RWPE1 (cell line): Measurements from ENCODE around the gene HEATR9.

Experiments
- CTCF ChIA-PET: fragments of 350-600 bp; sonication (Branson Sonifier 250); formaldehyde crosslinking; extraction: SDS; loops from one replicate; lab custom pipeline; 2021; lab: Yijun Ruan, JAX
- POLR2A ChIA-PET: fragments of 400-600 bp; formaldehyde crosslinking; extraction: SDS; loops from one replicate; lab custom pipeline; 2020; ENCODE audit warnings: antibody characterized with exemption; ENCODE audit not compliant: low non-redundant PET; lab: Yijun Ruan, JAX
- DNase-seq: peaks from one replicate; pipeline ENCODE4 v3.0.0; 2012; ENCODE audit warnings: low spot score
- H3K27ac ChIP-seq: fragments of 450-650 bp; 2 replicates; pipeline ENCODE4 v1.5.1; 2017
- TF ChIP-seq, protein P1 (sequence below): fragments of 450-650 bp; conservative IDR thresholded peaks from 2 replicates; pipeline ENCODE4 v1.5.1; 2017; ENCODE audit warnings: low read depth, mild to moderate bottlenecking

The HEATR9 gene

DNA sequence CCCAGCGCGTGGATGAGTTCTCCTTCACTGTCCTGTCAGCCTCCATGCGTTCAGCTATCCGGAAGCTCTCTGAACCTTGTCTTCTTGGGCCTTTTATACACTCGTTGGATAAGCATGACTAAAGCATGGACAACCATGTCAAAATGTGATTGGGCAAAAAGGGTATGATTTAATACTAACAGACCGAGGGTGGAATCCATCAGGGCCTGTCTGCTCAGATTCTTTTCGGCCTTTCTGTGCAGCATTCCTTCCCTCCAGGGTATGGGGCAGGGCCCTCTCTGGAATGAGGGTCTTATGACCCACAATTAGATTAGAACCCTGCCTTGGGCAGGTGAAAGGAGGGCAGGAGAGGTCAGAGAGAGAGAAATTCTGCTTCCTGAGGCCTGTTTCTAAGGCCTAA, 25.5 kb upstream of the HEATR9 start:
- DNase-seq = no peak
- CTCF ChIA-PET = no interaction called here
- TF ChIP-seq, protein P1, sequence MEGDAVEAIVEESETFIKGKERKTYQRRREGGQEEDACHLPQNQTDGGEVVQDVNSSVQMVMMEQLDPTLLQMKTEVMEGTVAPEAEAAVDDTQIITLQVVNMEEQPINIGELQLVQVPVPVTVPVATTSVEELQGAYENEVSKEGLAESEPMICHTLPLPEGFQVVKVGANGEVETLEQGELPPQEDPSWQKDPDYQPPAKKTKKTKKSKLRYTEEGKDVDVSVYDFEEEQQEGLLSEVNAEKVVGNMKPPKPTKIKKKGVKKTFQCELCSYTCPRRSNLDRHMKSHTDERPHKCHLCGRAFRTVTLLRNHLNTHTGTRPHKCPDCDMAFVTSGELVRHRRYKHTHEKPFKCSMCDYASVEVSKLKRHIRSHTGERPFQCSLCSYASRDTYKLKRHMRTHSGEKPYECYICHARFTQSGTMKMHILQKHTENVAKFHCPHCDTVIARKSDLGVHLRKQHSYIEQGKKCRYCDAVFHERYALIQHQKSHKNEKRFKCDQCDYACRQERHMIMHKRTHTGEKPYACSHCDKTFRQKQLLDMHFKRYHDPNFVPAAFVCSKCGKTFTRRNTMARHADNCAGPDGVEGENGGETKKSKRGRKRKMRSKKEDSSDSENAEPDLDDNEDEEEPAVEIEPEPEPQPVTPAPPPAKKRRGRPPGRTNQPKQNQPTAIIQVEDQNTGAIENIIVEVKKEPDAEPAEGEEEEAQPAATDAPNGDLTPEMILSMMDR = no peak
- POLR2A ChIA-PET = no interaction called here
- no peak overlapping the region for H3K27ac ChIP-seq

DNA sequence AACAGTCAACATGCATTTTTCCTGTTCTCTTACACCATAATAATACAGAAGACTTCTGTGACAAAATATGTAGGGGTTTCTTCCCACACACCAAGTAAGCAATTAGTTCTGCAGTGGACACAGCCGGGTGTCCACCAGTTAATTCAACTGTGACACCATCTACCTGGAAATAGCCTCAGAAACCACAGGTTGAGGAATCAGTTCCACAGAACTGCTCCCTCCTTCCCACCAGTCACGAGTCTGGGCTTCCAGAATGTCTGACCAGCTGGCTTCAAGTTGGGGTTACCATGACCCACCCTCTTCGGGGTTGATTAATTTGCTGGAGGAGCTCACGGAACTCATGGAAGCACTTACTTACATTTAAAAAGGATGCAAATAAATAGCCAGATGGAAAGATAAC, 25.1 kb upstream of the HEATR9 start:
- CTCF ChIA-PET = no interaction called here
- no peak for DNase-seq
- POLR2A ChIA-PET = no interaction called here
- no peak overlapping the region for H3K27ac ChIP-seq
- TF ChIP-seq, protein P1 = no peak

DNA sequence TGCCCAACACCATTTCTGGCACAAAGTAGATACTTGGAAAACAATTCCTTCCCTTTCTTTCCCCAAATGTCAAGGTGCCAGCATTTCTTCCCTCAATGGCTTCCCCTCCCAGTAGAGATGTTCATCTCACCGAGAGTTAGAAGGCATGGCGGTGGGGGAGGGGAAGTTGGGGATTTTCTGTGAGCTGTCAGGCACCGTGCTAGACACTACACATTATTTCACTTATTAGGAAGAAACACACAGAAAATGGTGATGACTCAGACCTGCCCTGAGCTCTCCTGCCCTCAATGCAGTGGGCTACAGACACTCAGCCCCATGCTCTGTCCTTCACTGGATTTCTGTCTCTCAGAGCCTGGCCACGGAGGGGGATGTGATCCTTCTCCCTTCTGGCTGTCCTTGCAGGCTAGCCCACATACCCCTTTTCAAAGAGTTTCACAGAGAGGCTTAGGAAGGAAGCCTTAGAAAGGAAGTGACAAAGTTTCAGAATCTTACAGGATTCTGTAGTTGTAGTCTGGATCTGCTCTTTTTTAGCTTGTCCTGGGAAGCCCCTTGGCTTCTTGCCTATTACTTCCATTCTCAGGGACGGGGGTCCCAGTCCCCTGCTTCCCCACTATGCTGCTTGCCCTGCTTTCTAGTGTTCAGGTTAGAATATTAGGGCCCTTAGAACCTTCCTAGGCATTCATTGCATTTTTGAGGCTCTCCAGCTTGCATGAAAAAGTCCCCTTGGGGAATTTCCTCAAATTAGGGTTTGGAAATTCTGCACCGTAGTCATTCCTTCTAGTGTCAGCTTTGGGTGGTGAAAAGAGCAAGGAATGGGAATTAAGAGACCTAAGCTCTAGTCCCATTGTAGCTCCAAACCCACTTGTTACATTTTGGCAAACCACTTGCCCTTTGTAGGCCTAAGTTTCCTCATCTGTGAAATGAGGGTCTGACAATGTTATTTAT, 23.7 kb upstream of the HEATR9 start:
- no peak overlapping the region for H3K27ac ChIP-seq
- DNase-seq = no peak
- ChIA-PET CTCF (interaction anchor here (0.8 to 1.0 kb wide), 2 partner anchors 16 to 256 kb away, joined by 3 read pairs; no protein-coding TSS in a partner anchor), POLR2A (no interaction called here)
- TF ChIP-seq, protein P1 = no peak

DNA sequence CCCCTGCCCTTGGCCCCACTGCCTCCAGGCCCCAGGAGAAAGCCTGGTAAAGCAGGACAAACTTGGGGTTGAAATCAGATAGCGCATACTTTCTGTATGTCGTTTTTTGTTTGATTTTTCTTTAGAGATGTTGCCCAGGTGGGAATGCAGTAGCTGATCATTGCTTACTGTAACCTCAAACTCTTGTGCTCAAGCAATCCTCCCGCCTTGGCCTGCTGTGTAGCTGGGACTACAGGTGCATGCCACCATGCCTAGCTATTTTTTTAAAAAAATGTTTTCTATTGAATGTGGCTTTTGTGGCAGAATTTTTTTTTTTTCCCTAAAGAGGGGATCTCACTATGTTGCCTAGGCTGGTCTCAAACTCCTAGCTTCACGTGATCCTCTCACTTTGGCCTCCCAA, 22.6 kb upstream of the HEATR9 start:
- TF ChIP-seq, protein P1 = no peak
- CTCF ChIA-PET = no interaction called here
- H3K27ac ChIP-seq = no peak overlapping the region
- no peak for DNase-seq
- POLR2A ChIA-PET = no interaction called here

DNA sequence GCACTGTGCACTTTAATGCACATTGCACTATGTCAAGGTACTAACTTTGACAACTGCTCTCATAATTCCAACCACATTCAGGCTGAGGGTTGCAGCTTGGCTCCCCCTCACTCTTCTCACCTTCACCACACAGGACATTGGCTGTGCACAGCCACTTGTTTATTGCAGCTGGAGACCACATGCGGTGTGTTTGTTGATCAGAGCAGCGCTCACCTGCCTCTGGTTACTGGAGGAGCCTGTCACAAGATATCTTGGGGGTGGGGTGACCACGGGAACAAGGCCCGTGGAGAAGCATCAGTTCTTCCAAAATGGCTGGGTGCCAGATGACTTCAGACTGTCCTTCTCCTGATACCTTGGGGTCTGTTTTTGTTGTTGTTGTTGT, 22.1 kb upstream of the HEATR9 start:
- TF ChIP-seq, protein P1 = no peak
- DNase-seq = no peak
- CTCF ChIA-PET = no interaction called here
- no peak overlapping the region for H3K27ac ChIP-seq
- POLR2A ChIA-PET = no interaction called here

DNA sequence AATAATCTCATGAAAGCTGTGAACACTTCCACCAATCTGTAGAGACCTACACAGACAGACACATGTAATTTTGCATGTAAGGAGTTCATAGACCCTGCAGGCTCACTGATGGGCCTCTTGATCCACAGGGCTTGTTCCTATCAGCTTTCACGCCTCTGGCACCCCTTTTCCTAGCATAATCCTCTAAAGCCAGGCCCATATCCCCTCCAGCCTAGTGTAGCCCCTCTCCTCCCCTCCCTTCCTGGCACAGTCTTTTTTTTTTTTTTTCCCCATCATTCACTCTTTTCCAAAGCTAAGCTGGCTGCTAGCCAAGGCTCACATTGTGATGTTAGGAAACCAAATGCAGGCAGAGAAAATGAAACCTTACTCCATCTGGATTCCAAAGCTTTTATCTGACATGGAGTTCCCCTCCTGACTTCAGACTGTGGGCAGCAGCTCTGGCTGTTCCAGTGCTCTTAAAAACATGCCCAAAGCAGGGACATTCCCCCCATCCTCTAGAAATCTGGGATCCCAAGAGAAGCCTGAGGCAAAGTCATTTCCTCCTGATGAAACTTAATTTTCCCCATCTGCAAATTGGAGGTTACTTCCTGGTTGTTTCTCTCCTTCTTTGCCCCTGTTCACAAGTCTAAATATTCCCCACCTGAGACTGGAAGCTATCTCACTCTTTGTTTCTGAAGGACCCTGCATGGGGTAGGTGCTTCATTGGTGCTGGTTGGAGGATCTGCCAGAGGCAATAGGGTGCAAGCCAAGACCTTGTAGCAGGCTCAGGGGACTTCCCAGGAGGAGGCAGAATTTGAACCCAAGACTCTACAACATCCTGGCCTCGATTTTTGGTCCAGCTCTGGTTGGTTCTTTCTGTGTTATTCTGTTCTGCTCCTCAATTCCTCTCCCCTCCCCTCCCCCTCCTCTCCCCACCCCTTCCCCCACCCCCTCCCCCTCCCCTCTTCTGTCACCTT, 21.4 kb upstream of the HEATR9 start:
- ChIA-PET POLR2A (interaction anchor here (0.6 kb wide), 1 partner anchor 39 kb away, joined by 11 read pairs; no protein-coding TSS in a partner anchor), CTCF (no interaction called here)
- TF ChIP-seq, protein P1 = no peak
- no peak for DNase-seq
- H3K27ac ChIP-seq = no peak overlapping the region
